ENCODE data around the gene AMD1. TPM values are rescaled to one million over a fixed set of nuclear protein-coding genes. Genes with fewer than 3 reads are reported as not detected.
A peak's percentile ranks its signal among the peaks of the same experiment; 100 is the strongest.

AMD1 gene
- total and polyA plus RNA-seq, 7 donors: 19.2 to 73.1 (median 40.3) TPM

GRCh38 chr6:110859335-110859792 is 15.2 kb upstream of the AMD1 start:
- no peak for ATAC-seq
- Histone ChIP-seq H3K9me3 (no peaks in the 10 kb centered on the region), H3K4me3 (no peak overlapping the region), H3K4me1 (no peaks in the 10 kb centered on the region), H3K36me3 (ENCODE audit: insufficient read depth in 1 of 2, low read depth in 1 of 2) (no peaks in the 10 kb centered on the region), H3K27ac (no peak overlapping the region), H3K27me3 (ENCODE audit: insufficient read depth in 3 of 3, low read length in 2 of 3) (no peaks in the 10 kb centered on the region)
- intact Hi-C loops (cut with DNase I): no loop called here
- no peak for DNase-seq
- 85 to 88% (median 85%) methylated on average over 12 of the region's 12 CpGs for WGBS, 3 donors
- no peak for TF ChIP-seq CTCF (IDR thresholded peaks at IDR 0.05)

GRCh38 chr6:110864824-110865223 is 9.8 kb upstream of the AMD1 start:
- Histone ChIP-seq H3K27ac (no peak overlapping the region), H3K4me1 (no peaks in the 10 kb centered on the region), H3K36me3 (ENCODE audit: insufficient read depth in 1 of 2, low read depth in 1 of 2) (no peaks in the 10 kb centered on the region), H3K4me3 (no peak overlapping the region), H3K27me3 (ENCODE audit: insufficient read depth in 3 of 3, low read length in 2 of 3) (no peaks in the 10 kb centered on the region), H3K9me3 (no peaks in the 10 kb centered on the region)
- ATAC-seq (no peak), DNase-seq (no peak)
- 21 to 40% (median 23%) methylated on average over 2 of the region's 2 CpGs for WGBS, 3 donors
- no peak for TF ChIP-seq CTCF (IDR thresholded peaks at IDR 0.05)
- intact Hi-C loops (cut with DNase I): no loop called here

GRCh38 chr6:110874880-110875547 is 429 bp downstream of the AMD1 start:
- ATAC-seq: peak; percentile 13 to 49 (median 14)

GRCh38 chr6:110875548-110876169 is 1.1 kb downstream of the AMD1 start:
- no peak for TF ChIP-seq CTCF (IDR thresholded peaks at IDR 0.05)
- Histone ChIP-seq H3K27me3 (ENCODE audit: insufficient read depth in 3 of 3, low read length in 2 of 3) (no peaks in the 10 kb centered on the region), H3K4me1 (peaks cover 33% of the 10 kb centered on the region), H3K9me3 (no peaks in the 10 kb centered on the region), H3K36me3 (ENCODE audit: insufficient read depth in 1 of 2, low read depth in 1 of 2) (no peaks in the 10 kb centered on the region), H3K27ac (peak overlapping the region; percentile 99), H3K4me3 (peak overlapping the region; percentile 93)
- WGBS, 3 donors: 0 to 1% (median 0%) methylated on average over 53 to 61 of the region's 61 CpGs
- ATAC-seq: peak; percentile 78 to 83 (median 82)
- intact Hi-C loops (cut with DNase I): loop anchor here (2.0 to 5.0 kb wide), 4 partner anchors 61 to 193 kb away; partner anchors contain the start of genes CDK19 (in 1 of the 2) and GTF3C6 (in 1 of the 2)
- peak; percentile 77 to 92 for DNase-seq

More at GRCh38 chr6:110874880-110875547, 429 bp downstream of the AMD1 start:
- WGBS, 3 donors: 0 to 1% (median 0%) methylated on average over 44 to 60 of the region's 60 CpGs
- H3K36me3 ChIP-seq (ENCODE audit: insufficient read depth in 1 of 2, low read depth in 1 of 2): no peaks in the 10 kb centered on the region
- H3K4me1 ChIP-seq: peaks cover 27% of the 10 kb centered on the region
- H3K27me3 ChIP-seq (ENCODE audit: insufficient read depth in 3 of 3, low read length in 2 of 3): no peaks in the 10 kb centered on the region
- peak overlapping the region; percentile 93 for H3K4me3 ChIP-seq
- peak overlapping the region; percentile 99 for H3K27ac ChIP-seq
- intact Hi-C loops (cut with DNase I): loop anchor here (1.0 to 5.0 kb wide), 5 partner anchors 60 to 193 kb away; partner anchors contain the start of genes CDK19 (in 2 of the 2) and GTF3C6 (in 1 of the 2)
- no peaks in the 10 kb centered on the region for H3K9me3 ChIP-seq
- no peak for TF ChIP-seq CTCF (IDR thresholded peaks at IDR 0.05)
- peak in 1 of 2 donors; percentile 71 for DNase-seq
